AG08395 (cell line): Measurements from ENCODE around the gene HNRNPCL2.
"Not testable (repeated sequence)": the region's sequence is repeated elsewhere in the genome, so short reads cannot be mapped to it uniquely, and the experiment has no call there.

Experiments
- DNase-seq: peaks from one replicate; pipeline ENCODE4 v3.0.0; 2012; ENCODE audit warnings: mixed read lengths, low spot score

The HNRNPCL2 gene

GRCh38 chr1:13116754-13117153, at the start of gene HNRNPCL2:
Gene HNRNPCL2, minus strand, starts transcription at chr1:13116854. Its CDS starts 454 bp downstream, at chr1:13116400.
- DNase-seq = not testable (repeated sequence)

- DNase-seq = not testable (repeated sequence)
Measured at GRCh38 chr1:13165531-13165930, 48.9 kb upstream of the HNRNPCL2 start, which contains the start of gene HNRNPCL4. Gene HNRNPCL4, minus strand, starts transcription at chr1:13165631. Its CDS starts 164 bp downstream, at chr1:13165467.

DNA sequence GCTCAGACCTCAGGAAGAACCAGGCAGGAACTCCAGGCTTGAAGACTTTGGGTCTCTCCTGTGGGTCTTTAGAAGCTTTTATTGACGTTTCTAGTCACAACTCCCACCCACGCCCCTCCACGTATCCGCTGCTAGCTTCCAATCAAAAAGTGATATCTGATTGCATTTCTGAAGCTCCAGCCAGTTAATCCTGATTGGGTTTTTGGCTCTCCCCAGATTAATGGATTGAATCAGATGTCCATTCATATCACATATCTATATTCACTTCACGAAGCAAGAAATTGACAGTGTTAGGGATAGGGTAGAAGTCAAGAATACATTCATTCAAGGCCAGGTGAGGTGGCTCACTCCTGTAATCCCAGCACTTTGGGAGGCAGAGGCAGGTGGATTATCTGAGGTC, 39.3 kb upstream of the HNRNPCL2 start, which contains the start of gene PRAMEF26:
PRAMEF26 (minus strand) TSS at position 101 of the 400 bp plus-strand sequence. CDS start 2,914 bp downstream, outside the sequence.
- DNase-seq = not testable (repeated sequence)

- DNase-seq = not testable (repeated sequence)
Measured at GRCh38 chr1:13070474-13070873, 46.2 kb downstream of the HNRNPCL2 start, which contains the start of gene PRAMEF25. Gene PRAMEF25, plus strand, starts transcription at chr1:13070774. Its CDS starts 2,920 bp downstream, at chr1:13073694.
